Suprapubic skin (tissue), 4 donors: ENCODE data around the gene PDF.

Experiments
- CTCF ChIP-seq, 2 donors: fragments of 200-600 bp in 1 of 2; fragments of 450-650 bp in 1 of 2; sonication (generic) in 1 of 2; IDR thresholded peaks; one replicate each; pipeline ENCODE4 v1.5.1; 2016 to 2019; ENCODE audit warnings: antibody characterized with exemption in 2 of 2, mild to moderate bottlenecking in 1 of 2, moderate library complexity in 1 of 2
- EP300 ChIP-seq: sonication (generic); formaldehyde crosslinking; IDR thresholded peaks from one replicate; pipeline ENCODE4 v1.6.1; 2017; ENCODE audit warnings: antibody characterized with exemption
- POLR2A ChIP-seq, 2 donors: fragments of 450-650 bp; IDR thresholded peaks; one replicate each; pipeline ENCODE4 v1.6.1; 2017; ENCODE audit warnings: antibody characterized with exemption in 2 of 2, mild to moderate bottlenecking in 2 of 2, moderate library complexity in 2 of 2
- POLR2AphosphoS5 ChIP-seq, 3 donors: sonication (generic); formaldehyde crosslinking; IDR thresholded peaks; one replicate each; pipeline ENCODE4 v1.6.1; 2017; ENCODE audit warnings: antibody characterized with exemption in 3 of 3

- no peak for TF ChIP-seq CTCF (IDR thresholded peaks at IDR 0.05)
- TF ChIP-seq POLR2A (IDR thresholded peaks at IDR 0.05): no peak
- no peak for TF ChIP-seq EP300
- no peak for TF ChIP-seq POLR2AphosphoS5 (IDR thresholded peaks at IDR 0.05)
Observed at GRCh38 chr16:69301861-69302260, 28.5 kb downstream of the PDF start.
